ENCODE results near the gene DUSP22.

- TF ChIP-seq CTCF (IDR thresholded peaks at IDR 0.05; ENCODE audit: borderline replicate concordance, extremely low read depth, low read length, poor library complexity, severe bottlenecking) (no peak), EZH2 (IDR thresholded peaks at IDR 0.05; ENCODE audit: borderline replicate concordance, low read depth, low read length, severe bottlenecking) (no peak)
These were observed 53.6 kb downstream of the DUSP22 start for GRCh38 chr6:345747-346385.

Data from DND-41 (cell line).